WTC11 (cell line): ENCODE measurements around the gene TP53BP2. TPM values are rescaled to one million over a fixed set of nuclear protein-coding genes. Genes with fewer than 3 reads are reported as not detected.

Source experiments
- ATAC-seq: fragments of 200-7000 bp; cut with Tn5 transposase; 2 replicates; pipeline ENCODE4 v1.10.0; 2021; ENCODE audit warnings: mild to moderate bottlenecking, moderate library complexity
- CTCF ChIA-PET: fragments of 300-600 bp; sonication (Branson Sonifier 250); formaldehyde crosslinking; loops from one replicate; lab custom pipeline; 2021; ENCODE audit warnings: antibody characterized with exemption; lab: Charles Lee
- POLR2A ChIA-PET: fragments of 350-600 bp; sonication (Branson Sonifier 250); formaldehyde crosslinking; loops from one replicate; lab custom pipeline; 2021; ENCODE audit warnings: antibody characterized with exemption; lab: Charles Lee
- DNase-seq: peaks from one replicate; pipeline ENCODE4 v3.0.0; 2021; ENCODE audit warnings: low spot score
- H3K27ac Mint-ChIP-seq: 2 replicates; pipeline ENCODE4 v1.8.0; 2021; ENCODE audit warnings: mixed read lengths
- H3K27me3 Mint-ChIP-seq: 2 replicates; pipeline ENCODE4 v1.8.0; 2021; ENCODE audit warnings: low read depth, mild to moderate bottlenecking, moderate library complexity, mixed read lengths
- H3K36me3 Mint-ChIP-seq: 2 replicates; pipeline ENCODE4 v1.8.0; 2021; ENCODE audit warnings: mixed read lengths
- H3K4me1 Mint-ChIP-seq: 2 replicates; pipeline ENCODE4 v1.8.0; 2022; ENCODE audit warnings: mixed read lengths
- H3K4me3 Mint-ChIP-seq: 2 replicates; pipeline ENCODE4 v1.8.0; 2021; ENCODE audit warnings: mild to moderate bottlenecking, moderate library complexity, mixed read lengths
- H3K9me3 Mint-ChIP-seq: 2 replicates; pipeline ENCODE4 v1.8.0; 2021; ENCODE audit warnings: mixed read lengths
- ATF3 ChIP-seq: sonication (generic); formaldehyde crosslinking; conservative IDR thresholded peaks from 2 replicates; pipeline ENCODE4 v1.8.1; 2022; ENCODE audit warnings: mild to moderate bottlenecking, missing genetic modification reagents
- ERG ChIP-seq: fragments of 250-450 bp; sonication (Bioruptor Pico); IDR thresholded peaks from 2 replicates; pipeline ENCODE4 v1.8.0; 2021; ENCODE audit warnings: mild to moderate bottlenecking
- FOXJ3 ChIP-seq: sonication (generic); formaldehyde crosslinking; IDR thresholded peaks from 2 replicates; pipeline ENCODE4 v1.9.0; 2021; ENCODE audit warnings: missing genetic modification reagents, mild to moderate bottlenecking, borderline replicate concordance
- GABPB1 ChIP-seq: sonication (generic); formaldehyde crosslinking; IDR thresholded peaks from 2 replicates; pipeline ENCODE4 v1.8.1; 2023; ENCODE audit warnings: mild to moderate bottlenecking, missing genetic modification reagents
- IRF2 ChIP-seq: sonication (generic); formaldehyde crosslinking; IDR thresholded peaks from 2 replicates; pipeline ENCODE4 v1.8.0; 2022; ENCODE audit warnings: low read depth, missing genetic modification reagents, borderline replicate concordance
- PRRX2 ChIP-seq: fragments of 250-450 bp; sonication (Bioruptor Pico); IDR thresholded peaks from 2 replicates; pipeline ENCODE4 v1.8.0; 2021; ENCODE audit warnings: mild to moderate bottlenecking
- SMAD4 ChIP-seq: sonication (generic); formaldehyde crosslinking; IDR thresholded peaks from 2 replicates; pipeline ENCODE4 v1.8.0; 2022; ENCODE audit warnings: mild to moderate bottlenecking, missing genetic modification reagents
- USF2 ChIP-seq: sonication (generic); formaldehyde crosslinking; IDR thresholded peaks from 2 replicates; pipeline ENCODE4 v1.8.1; 2023; ENCODE audit warnings: mild to moderate bottlenecking, missing genetic modification reagents, moderate library complexity
- ZNF281 ChIP-seq: sonication (generic); formaldehyde crosslinking; IDR thresholded peaks from 2 replicates; pipeline ENCODE4 v1.8.0; 2023; ENCODE audit warnings: mild to moderate bottlenecking, missing genetic modification reagents
- ZNF425 ChIP-seq: fragments of 250-450 bp; sonication (Bioruptor Pico); conservative IDR thresholded peaks from 2 replicates; pipeline ENCODE4 v1.9.0; 2021; ENCODE audit warnings: mild to moderate bottlenecking
- ZNF532 ChIP-seq: fragments of 250-450 bp; sonication (Bioruptor Pico); IDR thresholded peaks from 2 replicates; pipeline ENCODE4 v1.9.0; 2021; ENCODE audit warnings: mild to moderate bottlenecking, borderline replicate concordance
- ZNF671 ChIP-seq: fragments of 250-450 bp; sonication (Bioruptor Pico); IDR thresholded peaks from 2 replicates; pipeline ENCODE4 v1.8.0; 2021; ENCODE audit warnings: mild to moderate bottlenecking
- total RNA-seq: library from RNA; stranded (reverse); gene quantifications from 3 replicates; pipeline ENCODE4 v1.2.3, GENCODE V29; 2021

TP53BP2 gene
- total RNA-seq, 1 experiment from 2014 or later, result 42.7 TPM

GRCh38 chr1:223803211-223803610, 42.5 kb downstream of the TP53BP2 start (continued):
- TF ChIP-seq ERG, result no peak
- TF ChIP-seq ZNF532, result no peak
- no peak for TF ChIP-seq FOXJ3 (CRISPR knock-in tag)
- TF ChIP-seq PRRX2 (CRISPR knock-in tag), result no peak
- TF ChIP-seq SMAD4, result no peak
- TF ChIP-seq, all 79 proteins: peak for 0

- TF ChIP-seq GABPB1 (CRISPR knock-in tag) (no peak), IRF2 (CRISPR knock-in tag) (no peak), ZNF281 (CRISPR knock-in tag) (no peak), ZNF425 (CRISPR knock-in tag) (no peak), USF2 (CRISPR knock-in tag) (no peak), ATF3 (CRISPR knock-in tag) (no peak), ZNF671 (CRISPR knock-in tag) (no peak)
- H3K36me3 Mint-ChIP-seq, result peaks cover 72% of the 10 kb centered on the region
- ChIA-PET POLR2A (no interaction called here), CTCF (interaction anchor here (1.2 kb wide), 1 partner anchor 44 kb away, joined by 4 read pairs; the partner anchor contains the start of gene TP53BP2)
- no peak overlapping the region for H3K27ac Mint-ChIP-seq
- no peak for DNase-seq
- no peak overlapping the region for H3K4me3 Mint-ChIP-seq
- H3K9me3 Mint-ChIP-seq, result peaks cover 4% of the 10 kb centered on the region
- no peak for ATAC-seq
- H3K27me3 Mint-ChIP-seq, result no peaks in the 10 kb centered on the region
- H3K4me1 Mint-ChIP-seq, result no peaks in the 10 kb centered on the region
Observed at GRCh38 chr1:223802602-223803001, 43.1 kb downstream of the TP53BP2 start.
